HG02588 (cell line): ENCODE data around the gene NSMCE1.
A peak's percentile ranks its signal among the peaks of the same experiment; 100 is the strongest.

Experiments
- ATAC-seq: cut with Tn5 transposase; IDR thresholded peaks from one replicate; pipeline ENCODE4 v1.9.1; 2021; ENCODE audit warnings: mild to moderate bottlenecking, moderate library complexity; ENCODE audit not compliant: unreplicated experiment

The NSMCE1 gene, protein sequence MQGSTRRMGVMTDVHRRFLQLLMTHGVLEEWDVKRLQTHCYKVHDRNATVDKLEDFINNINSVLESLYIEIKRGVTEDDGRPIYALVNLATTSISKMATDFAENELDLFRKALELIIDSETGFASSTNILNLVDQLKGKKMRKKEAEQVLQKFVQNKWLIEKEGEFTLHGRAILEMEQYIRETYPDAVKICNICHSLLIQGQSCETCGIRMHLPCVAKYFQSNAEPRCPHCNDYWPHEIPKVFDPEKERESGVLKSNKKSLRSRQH

DNA sequence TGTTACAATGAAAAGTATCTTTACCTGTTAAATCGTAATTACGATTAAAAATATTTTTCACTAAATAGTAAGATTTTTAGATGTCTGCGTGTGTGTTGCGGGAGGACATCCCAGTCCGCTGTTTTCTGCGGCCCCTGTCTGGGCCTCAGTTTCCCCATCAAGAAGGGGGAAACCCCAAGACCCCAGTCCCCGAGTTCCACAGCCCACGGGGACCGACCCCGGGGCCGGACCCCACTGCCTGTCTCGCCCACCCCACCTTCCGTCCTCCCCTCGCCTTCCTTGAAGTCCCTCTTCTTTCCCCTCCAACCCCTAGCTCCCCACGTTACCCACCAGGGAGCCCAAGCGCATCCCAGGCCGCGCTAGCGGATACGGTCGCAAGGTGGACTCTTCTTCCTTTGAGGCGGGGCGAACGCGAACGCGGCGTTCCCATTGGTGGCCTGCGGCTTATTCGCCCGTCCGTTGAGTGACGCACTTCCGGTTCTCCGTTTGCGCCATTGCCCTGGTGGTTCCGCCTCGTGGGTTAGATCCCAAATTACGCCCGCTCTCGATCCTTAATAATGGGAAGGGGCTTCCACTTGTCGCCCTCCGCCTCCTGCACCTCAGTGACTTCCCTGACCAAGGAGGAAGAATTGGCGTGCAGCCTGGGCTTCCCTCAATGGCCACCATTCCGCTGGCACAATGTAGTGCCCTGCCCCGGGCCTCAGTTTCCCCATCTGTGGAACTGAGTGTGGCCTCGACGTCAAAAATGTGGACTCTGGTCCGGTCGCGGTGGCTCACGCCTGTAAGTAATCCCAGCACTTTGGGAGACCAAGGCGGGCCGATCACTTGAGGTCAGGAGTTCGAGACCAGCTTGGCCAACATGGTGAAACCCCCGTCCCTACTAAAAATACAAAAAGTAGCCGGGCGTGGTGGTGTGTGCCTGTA is at the start of gene NSMCE1:
TSS of gene NSMCE1 (minus strand) at position 397 of the 924 bp plus-strand sequence. CDS start 11,202 bp downstream, outside the sequence.
- peak; percentile 93 for ATAC-seq

DNA sequence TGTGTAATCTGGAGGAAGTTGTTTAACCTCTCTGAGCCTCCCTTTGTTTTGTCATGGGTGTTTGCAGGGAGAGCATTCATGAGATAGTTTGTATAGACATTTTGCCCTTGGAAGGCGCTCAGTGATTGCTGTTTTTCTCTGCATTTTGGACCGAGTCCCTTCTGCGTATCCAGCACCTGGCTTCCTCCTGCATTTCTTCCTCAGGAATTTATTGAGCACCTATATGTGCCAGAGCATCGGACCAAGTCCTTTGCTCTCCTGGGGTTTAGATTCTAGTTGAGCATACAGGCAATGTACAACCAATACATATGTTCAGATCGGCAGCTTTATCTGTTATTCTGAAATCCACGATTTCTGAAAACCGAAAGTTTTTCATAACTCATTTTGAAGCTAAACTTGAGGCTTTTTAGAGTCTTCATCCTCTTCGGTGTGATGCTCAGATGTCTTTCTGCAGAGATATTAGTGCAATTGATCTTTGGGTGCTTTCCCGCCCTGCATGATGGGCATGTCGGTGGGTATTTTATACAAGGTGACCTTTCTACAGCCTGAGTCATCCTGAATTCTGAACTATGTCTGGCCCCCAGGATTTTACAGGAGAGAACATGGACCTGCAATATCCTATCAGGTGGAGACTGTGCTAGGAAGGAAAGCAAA is 49.3 kb upstream of the NSMCE1 start:
- no peak for ATAC-seq

DNA sequence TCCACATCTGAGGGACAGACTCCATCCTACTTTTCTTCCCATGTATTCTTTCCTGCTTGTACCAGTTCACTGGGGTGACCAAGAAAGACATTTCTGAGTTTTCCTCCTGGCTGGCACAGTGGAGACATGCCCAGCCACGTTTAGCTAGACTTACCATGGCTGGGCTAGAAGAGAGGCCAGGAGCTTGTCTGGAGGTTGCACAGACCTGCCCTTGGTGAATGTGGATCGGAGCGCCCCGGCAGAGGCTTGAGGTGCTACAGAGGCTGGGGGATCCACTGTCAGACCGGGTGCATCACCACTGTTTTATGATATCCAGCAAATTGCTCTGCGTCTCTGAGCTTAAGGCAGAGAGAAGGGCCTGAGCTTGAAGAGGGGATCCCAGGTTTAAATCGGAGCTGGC is 48.7 kb upstream of the NSMCE1 start:
- ATAC-seq, result no peak

DNA sequence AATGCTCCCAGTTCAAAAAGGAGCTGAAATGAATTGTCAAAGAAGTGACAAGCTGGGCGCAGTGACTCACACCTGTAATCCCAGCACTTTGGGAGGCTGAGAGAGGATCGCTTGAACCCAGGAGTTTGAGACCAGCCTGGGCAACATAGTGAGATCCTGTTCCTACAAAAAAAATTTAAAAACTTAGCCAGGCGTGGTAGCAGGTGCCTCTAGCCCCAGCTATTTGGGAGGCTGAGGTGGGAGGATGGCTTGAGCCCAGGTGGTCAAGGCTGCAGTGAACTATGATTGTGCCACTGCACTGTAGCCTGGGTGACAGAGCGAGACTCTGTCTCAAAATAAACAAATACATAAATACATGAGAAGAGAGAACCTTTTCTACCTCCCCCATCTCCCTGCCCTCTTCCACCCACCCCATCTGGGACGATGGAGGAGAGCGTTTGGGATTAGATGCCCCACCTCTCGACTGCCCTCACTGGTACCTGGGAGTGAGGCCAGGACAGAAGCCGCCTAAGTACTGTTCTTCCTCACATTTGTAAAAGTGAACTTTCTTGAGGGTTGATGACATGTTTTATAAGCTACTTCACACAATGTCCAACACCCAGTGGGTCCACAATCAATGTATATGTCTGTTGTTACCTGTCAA is 47.6 kb upstream of the NSMCE1 start:
- ATAC-seq, result no peak

DNA sequence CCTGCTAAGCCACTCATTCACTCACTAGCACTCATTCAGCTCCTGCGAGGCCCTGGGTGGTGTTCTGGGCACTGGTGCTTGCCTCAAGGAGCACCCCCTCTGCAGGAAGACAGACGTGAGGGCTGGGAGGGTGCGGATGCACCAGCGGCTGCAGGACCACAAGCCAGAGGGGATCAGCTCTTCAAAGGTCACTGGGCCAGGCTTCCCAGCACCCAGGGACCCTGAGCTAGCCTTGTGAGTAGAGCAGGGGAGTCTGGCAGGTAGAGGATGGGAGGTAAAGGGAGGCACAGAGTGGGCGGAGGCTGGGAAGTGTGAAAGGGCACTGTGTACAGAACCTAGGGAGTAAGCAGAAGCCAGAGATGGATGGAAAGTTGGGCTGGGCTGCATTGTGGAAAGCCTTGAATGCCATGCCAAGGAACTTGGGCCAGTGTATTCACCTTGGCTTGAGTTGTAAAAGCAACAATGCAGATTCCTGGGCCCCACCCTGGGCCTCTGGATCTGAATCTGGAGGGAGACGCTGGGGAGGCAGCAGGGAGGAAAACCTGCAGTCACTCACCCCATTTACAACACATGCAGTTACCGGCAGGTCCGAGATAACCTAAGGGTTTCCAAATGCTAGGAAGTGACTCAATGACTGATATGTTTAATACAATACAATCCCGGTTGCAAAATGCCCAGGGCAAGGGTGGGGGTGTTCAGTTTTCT is 46.9 kb upstream of the NSMCE1 start:
- ATAC-seq, result no peak

DNA sequence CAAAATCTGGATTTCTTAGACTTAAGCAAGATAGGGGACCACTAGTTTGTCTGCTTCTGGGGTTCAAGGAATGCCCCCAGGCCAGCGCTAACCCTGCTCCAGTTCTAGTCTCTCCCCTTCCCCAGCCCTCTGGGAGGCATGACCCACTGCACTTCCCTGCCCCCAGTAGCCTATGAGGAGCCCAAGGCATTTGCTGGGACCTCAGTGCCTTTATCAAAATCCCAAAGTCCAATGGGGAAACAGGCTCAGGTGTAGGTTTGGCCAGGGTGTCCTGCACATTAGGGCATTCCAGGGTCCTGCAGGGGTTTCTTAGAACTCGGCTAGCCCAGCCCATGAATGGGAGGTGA is 46.4 kb upstream of the NSMCE1 start:
- ATAC-seq, result no peak

DNA sequence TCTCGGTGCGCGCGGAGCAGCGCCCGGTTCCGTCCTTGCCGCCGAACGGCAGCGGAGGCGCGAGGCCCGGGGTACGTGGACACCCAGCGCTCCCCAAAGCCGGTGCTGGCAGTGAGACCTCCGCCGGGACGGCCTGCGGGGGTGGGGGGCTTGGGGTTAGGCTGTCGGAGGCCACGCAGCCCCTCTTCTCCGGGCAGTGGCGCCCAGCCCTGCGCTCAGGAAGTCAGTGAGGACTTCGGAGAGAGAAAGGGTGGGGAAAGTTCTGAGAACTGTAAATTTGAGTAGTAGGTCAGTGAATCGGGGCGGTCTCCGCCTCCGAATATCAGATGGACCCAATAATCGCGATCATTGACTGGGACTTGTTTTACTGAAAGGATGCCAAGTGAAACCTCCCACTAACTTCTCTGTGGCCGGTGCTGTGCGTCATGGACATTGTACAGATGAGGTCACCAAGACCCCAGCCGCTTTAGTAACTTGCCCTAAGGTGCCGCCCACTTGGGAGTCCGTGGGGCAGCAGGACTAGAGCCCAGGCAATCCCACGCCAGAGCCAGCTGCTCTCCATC is 45.7 kb upstream of the NSMCE1 start:
- peak; percentile 17 for ATAC-seq

DNA sequence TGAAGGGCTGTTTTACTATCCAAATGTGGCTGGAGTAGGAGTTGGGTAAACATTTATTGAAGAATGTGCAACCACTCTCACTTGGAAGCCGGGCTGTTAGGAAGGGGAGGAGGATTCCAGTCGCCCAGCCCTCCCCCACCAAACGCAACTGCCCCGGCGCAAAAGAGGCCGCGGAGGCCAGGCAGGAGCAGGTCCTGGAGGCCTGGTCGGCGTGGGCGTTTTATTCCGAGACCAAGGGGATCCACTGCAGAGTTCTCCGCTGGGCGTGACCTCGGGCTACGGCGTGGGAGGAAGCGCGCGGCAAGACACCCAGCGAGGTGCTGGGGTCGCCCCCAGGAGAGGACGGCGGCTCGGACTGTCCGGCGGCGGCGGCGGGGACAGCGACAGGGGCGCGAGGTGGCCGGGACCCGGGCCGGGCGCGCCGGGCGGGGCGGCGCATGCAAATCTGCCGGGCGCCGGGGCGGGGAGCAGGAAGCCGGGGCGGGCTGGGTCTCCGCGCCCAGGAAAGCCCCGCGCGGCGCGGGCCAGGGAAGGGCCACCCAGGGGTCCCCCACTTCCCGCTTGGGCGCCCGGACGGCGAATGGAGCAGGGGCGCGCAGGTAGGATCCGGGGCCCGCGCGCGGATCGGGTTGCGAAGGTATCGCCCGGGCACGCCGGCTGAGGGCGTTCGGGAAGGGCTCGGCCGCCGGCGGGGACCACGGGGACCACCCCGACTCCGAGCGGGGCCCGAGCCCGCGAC is 45.0 kb upstream of the NSMCE1 start, which contains the start of gene IL4R:
TSS of gene IL4R (plus strand) at position 553 of the 739 bp plus-strand sequence. CDS start 26,230 bp downstream, outside the sequence.
- peak; percentile 53 for ATAC-seq

DNA sequence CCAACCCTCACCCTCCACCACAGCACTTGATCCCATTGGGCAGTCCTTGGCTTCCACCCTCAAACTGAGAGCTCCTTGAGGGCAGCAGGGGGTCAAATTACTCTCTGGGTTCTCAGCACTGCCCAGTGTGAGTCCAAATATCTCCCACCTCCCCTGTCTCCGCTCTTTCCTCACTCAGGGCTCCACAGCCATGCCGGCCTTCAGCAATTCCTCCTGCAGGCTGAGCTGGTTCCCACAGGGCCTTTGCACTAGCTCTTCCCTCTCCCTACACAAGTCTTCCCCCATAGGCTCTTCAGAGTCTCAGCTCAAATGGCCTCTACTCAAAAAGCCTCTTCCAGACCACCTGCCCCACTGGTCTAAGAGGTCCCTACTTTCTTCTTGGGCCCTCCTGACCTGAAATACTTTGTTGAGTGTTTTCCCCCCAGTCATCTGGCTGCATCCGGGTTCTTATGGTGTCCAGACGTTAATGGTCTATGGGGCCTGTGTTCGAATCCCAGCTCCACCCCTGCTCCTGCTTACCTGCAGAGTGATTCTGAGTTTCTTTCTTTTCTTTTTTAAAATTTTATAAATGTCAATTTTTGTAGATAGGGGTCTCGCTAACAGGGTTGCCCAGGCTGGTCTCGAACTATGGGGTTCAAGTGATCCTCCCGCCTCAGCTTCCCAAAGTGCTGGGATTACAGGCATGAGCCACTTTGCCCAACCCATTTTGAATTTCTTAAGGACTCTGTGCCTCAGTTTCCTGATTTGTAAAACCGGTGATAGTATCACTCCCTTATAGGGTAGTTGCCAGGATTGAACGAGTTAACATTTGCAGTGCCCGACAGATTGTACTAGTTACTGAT is 44.2 kb upstream of the NSMCE1 start:
- no peak for ATAC-seq

DNA sequence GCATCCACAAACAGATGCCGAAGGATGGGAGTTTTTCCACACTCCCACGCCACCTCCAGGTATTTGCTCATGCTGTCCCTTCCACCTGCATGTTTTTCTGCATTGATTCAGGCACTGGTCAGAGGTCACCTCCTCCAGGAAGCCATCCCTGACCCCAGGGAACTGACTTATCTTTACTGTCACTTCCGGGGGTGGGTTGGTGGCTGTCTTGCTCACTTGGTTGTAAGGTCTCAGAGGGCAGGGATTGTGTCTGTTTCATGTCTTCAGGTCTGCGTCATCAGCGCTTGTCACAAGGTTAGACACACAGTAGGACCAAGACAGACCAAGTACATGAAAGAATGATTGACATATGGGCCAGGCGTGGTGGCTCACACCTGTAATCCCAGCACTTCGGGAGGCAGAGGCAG is 43.3 kb upstream of the NSMCE1 start:
- ATAC-seq, result no peak

DNA sequence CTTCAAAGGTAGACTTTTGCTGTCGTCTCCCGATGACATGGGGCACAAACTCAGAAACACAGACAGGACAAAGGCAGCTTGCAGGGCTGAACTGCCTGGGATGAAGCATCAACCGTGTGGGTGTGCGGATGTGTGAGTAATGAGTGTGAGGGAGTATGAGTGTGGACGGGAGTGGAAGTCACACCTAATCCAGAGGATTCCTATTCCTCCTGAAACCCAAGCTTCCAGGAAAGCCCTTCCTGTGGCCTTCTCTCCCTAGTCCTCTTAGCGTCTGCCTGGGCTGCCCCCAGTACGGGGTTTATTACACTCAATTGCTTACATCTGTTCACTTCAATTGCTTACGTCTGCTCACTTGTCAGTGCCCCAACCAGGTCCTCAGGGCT is 42.9 kb upstream of the NSMCE1 start:
- no peak for ATAC-seq

DNA sequence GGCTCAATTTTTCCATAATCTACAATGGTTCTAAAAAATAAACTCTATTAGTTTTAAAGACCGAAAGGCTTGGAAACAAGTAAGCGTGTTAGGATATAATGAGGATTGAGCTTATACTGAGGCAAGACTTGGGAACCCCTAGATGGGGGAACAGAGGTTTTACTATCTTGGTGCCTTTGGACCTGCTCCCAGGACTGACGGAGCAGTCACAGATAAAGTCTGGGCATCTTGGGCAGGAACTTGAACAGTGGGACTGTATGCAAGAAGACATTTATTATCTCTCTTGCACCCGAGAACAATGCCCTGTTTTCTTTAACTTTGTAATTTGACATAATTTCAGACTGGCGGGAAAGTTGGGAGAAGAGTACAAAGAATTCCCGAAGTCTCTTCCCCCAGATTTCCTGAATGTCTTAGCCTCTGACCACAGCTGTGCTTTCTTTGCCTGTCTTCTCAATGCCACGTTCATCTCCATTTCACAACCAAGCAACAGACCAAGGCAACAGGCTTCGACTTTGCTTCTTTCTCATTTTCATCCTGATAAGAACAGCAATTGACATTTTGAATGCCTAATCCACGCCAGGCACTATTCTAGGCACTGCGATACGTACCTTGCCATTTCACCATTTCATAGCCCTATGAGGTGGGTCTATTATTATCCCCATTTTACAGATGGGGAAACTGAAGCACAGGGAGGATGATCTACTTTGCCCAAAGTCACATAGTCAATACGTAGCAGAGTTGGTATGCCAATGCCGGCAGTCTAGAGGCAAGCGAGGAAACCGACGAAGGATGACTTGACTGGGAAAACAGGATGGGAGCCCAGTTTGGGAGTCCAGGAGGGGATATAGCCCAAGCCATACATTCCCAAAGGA is 42.2 kb upstream of the NSMCE1 start:
- no peak for ATAC-seq

DNA sequence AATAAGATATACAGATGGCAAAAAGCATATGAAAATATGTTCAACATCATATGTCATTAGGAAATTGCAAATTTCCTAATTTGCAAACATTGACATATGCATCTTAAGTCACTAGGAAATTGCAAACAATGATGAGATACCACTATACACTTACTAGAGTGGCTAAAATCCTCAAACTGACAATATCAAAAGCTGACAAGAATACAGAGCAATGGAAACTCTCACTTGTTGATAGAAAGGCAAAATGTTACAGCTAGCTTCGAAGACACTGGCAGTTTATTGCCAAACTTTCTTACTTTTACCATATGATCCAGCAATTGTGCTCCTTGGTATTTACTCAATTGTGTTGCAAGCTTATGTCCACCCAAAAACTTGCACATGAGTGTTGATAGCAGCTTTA is 40.2 kb upstream of the NSMCE1 start:
- no peak for ATAC-seq

DNA sequence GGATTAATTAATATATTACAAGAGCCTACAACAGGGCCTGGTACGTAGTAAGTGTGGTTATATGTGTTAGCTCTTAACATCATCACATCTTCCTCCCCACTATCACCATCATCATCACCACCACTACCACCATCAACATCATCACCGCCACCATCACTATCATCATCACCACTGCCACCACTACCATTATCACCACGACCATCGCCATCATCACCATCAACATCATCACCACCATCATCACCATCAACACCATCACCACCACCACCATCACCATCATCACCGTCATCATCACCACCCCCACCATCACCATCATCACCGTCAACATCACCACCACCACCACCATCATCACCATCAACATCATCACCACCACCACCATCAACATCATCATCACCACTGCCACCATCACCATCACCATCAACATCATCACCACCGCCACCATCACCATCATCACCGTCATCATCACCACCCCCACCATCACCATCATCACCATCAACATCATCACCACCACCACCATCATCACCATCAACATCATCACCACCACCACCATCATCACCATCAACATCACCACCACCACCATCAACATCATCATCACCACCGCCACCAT is 37.4 kb upstream of the NSMCE1 start:
- ATAC-seq, result no peak

DNA sequence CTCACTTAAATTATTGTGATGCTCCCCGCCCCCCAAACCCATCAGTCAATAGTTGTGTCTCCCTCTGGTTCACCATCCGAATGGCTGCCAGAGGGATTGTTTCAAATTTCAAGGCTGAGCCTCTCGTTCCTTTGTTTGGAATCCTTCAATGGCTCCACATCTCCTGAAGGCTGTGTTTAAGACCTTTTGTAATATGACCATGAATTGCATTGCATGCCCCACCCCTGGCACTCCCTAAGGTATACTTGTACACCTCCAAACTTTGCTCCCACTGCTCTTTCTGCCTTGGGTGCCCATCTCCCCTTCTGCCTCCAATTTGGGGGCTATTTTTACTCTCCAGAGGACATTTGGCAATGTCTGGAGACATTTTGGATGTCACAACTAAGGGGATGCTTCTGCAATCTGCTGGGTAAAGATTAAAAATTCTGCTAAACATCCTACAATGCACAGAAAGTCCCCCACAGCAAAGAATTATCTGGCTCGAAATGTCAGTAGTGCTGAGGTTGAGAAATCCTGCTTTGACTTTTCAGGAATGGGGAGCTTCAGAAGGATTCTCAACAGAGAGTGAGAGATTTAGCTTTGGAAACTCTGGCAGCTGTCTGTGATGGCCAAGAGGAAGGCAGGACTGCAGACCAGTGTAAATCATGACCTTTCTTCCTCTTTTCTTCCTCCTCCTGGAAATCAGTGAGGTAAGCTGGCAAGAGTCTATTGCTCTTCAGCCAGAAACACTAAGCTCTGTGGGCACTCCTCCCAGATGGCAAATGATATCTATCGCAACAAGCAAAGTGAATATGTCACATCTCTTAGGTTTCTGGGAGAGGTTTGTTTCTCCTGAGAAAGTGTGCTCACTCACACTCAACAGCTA is 36.5 kb upstream of the NSMCE1 start:
- ATAC-seq, result no peak

DNA sequence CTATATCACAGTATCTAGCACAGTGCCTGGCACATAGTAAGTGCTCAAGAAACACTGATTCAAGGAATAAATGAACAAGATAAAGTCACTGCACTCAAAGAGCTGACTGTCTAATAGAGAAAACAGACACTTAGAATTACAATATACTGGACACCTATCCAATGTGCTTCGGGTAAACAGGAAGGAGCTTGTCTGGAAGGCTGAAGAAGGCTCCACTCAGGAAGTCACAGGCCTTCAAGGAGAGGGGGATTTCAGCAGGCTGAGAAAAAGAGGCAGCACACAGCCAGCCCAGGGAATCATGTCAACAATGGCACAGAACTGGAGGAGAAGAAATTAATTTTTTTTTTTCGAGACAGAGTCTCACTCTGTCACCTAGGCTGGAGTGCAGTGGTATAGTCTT is 35.5 kb upstream of the NSMCE1 start:
- no peak for ATAC-seq
